Astrocyte of the spinal cord (primary cell): ENCODE measurements around the gene UTRN.

ENCODE experiments used
- DNase-seq: peaks from one replicate; pipeline ENCODE4 v3.0.0; 2011; ENCODE audit warnings: low read depth, low spot score
- H3K4me3 ChIP-seq: 2 replicates; pipeline ENCODE4 v1.5.1; 2011; ENCODE audit warnings: low read depth, mild to moderate bottlenecking, low read length, moderate library complexity
- in situ Hi-C: cut with HindIII; loops from 2 replicates; pipeline ENCODE4 v1.10.0; 2017; ENCODE audit warnings: low sequenced_read_pairs
- TF ChIP-seq, protein P1 (sequence below): IDR thresholded peaks from 2 replicates; pipeline ENCODE4 v1.5.1; 2012; ENCODE audit warnings: low read depth, mild to moderate bottlenecking, low read length, inconsistent platforms

The UTRN gene

DNA sequence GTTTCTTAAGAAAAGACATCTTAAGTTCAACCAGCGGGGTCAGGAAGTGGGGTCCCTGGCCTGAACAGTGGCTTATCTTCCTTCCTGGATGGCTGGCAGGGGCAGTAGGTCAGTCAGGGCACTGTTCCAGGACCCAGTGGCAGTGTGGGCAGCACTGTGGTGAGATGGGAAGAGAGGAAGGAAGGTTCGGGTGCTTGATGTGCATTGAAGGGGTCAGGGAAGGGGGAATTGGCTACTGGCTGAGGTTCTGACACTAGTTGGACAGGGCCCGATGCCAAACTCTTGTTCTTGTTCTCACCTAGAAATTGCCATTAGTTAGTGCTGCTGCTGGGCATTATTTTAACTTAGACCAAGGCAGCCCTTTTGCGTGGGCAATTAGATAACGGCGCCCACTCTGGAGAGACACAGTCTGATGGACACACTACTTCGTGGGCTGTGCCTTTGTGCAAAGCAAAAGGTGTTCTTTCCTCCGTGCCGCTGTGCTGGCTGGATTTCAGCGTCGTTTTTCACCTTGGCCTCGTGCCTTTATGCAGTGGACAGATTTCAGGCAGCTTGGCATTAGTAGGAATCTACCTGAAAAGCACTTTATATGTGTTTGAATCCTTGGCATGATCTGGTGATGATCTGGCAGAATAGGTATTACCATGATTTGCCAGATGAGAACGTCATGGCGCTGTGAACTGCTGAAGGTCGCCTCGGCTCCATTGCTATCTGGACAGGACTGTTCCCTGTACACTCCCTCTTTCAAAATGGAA lies 30.3 kb downstream of the UTRN start:
- DNase-seq = no peak
- TF ChIP-seq, protein P1, sequence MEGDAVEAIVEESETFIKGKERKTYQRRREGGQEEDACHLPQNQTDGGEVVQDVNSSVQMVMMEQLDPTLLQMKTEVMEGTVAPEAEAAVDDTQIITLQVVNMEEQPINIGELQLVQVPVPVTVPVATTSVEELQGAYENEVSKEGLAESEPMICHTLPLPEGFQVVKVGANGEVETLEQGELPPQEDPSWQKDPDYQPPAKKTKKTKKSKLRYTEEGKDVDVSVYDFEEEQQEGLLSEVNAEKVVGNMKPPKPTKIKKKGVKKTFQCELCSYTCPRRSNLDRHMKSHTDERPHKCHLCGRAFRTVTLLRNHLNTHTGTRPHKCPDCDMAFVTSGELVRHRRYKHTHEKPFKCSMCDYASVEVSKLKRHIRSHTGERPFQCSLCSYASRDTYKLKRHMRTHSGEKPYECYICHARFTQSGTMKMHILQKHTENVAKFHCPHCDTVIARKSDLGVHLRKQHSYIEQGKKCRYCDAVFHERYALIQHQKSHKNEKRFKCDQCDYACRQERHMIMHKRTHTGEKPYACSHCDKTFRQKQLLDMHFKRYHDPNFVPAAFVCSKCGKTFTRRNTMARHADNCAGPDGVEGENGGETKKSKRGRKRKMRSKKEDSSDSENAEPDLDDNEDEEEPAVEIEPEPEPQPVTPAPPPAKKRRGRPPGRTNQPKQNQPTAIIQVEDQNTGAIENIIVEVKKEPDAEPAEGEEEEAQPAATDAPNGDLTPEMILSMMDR = no peak
- no peak overlapping the region for H3K4me3 ChIP-seq
- in situ Hi-C loops = no loop called here

DNA sequence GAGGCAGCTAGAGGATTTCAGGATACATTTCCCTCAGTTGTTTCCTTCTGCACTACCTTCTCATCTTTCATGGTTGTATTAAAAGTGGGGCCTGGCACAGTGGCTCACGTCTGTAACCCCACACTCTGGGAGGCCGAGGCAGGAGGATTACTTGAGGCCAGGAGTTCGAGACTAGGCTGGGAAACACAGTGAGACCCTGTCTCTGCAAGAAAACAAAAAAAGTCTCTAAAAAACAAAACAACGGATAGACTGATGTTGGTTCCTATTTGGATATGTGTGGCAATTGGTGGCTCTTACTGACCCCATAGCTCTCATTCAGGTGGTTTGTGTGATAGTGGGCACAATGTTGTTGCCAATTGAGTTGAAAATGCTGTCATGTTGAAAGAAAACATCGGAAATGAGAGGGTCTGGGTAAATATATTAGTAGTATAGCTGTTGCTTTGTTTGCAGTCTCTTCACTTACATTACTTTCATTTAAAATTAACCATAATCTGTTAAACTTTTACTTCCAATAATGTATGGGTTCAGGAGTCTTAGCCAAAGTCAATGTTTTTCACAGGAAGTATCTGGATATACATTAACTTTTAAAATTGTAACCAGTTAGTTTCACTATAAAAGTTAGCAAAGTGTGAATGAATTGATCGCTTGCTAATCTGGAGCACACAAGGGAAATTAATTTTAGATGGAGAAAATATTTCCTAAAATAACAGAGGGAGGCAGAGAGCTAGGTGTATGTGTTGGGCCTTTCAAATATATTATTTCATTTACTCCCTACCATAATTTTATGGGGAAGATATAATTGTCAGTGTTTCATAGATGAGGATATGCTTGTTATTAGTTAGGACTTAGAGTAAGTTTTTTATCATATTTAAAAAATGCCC lies 31.1 kb downstream of the UTRN start:
- no peak for DNase-seq
- H3K4me3 ChIP-seq = no peak overlapping the region
- in situ Hi-C loops = no loop called here
- TF ChIP-seq, protein P1 = no peak

DNA sequence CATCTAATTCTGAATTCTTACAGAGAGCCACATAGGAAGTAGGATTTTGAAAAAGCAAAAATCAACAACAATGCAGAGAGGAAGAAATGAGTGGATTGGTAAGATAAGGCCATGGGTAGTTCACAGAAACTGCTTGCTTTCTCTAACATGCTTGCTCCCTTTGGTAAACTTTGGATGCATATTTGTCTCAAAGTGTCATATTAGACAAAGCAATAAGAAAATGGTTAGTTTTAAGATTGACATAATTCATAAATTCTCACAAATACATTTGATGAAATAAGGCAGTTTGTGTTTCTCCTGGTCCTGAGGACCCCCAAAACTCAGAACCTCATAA lies 31.7 kb downstream of the UTRN start:
- no peak overlapping the region for H3K4me3 ChIP-seq
- TF ChIP-seq, protein P1 = no peak
- DNase-seq = no peak
- in situ Hi-C loops = no loop called here

DNA sequence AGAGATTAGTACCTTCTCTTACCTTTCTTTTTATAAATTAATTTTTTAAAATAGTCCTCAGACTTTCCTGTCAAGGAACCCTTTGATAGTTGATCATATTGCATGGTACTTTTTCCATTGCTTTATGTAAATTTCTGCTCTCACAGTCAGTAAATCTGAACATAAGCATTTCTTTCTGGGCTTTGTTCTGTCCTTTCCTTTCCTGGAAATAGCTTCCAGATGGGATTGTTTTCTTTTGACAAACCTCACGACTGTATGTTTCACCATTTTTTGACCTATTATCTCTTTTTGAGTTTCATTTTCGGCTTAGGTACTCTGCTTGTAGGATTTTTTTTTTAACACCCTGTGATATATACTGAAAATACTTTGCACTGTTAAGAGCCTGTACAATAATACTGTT lies 32.6 kb downstream of the UTRN start:
- in situ Hi-C loops = no loop called here
- DNase-seq = peak; percentile 31
- TF ChIP-seq, protein P1 = no peak
- H3K4me3 ChIP-seq = no peak overlapping the region

DNA sequence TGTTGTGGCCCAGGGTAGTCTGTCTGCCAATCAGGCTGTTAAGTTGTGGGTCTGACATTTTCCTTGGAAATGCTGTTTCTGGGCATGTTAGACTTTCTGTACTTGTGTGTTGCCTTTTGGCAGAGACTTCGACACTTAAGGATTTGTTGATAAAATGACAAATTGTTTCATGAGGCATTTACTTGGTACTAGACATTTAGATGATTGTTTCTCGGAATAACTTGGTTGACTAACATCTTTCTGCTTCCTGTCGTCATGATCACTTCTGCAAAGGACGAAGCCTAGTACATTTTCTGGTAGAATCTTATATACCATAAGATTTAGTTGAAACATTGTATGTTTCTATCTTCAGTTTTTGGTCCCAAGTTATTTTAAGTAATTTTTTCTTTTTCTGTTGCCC lies 34.1 kb downstream of the UTRN start:
- TF ChIP-seq, protein P1 = no peak

DNA sequence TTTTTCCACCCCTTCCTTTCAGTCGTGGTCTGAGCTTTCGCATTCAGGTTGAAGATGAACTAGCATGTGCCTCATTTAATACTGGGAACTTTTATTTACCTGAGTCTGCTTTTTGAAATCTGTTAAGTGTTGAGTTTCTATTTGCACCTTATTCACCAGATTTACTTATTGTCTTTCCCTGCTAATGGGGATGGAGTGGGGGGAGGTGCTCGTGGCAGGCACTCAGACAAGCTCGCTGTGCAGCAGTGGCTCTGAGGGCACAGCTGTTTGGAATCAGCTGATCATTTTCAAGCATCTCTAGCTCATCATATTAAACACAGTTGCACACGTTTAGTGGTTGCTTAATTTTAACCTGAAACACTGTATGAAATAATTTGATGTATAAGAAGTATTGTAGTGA lies 35.6 kb downstream of the UTRN start:
- in situ Hi-C loops = no loop called here
- H3K4me3 ChIP-seq = no peak overlapping the region
- TF ChIP-seq, protein P1 = no peak
- no peak for DNase-seq

More for the DNA sequence above, 34.1 kb downstream of the UTRN start:
- H3K4me3 ChIP-seq = no peak overlapping the region
- in situ Hi-C loops = no loop called here
- DNase-seq = no peak
